GM21390 (cell line): ENCODE data around the gene ANOS1.
"Not testable (repeated sequence)": the region's sequence is repeated elsewhere in the genome, so short reads cannot be mapped to it uniquely, and the experiment has no call there.

Experiments used
- ATAC-seq: cut with Tn5 transposase; IDR thresholded peaks from one replicate; pipeline ENCODE4 v1.9.1; 2021; ENCODE audit not compliant: unreplicated experiment

Gene ANOS1

DNA sequence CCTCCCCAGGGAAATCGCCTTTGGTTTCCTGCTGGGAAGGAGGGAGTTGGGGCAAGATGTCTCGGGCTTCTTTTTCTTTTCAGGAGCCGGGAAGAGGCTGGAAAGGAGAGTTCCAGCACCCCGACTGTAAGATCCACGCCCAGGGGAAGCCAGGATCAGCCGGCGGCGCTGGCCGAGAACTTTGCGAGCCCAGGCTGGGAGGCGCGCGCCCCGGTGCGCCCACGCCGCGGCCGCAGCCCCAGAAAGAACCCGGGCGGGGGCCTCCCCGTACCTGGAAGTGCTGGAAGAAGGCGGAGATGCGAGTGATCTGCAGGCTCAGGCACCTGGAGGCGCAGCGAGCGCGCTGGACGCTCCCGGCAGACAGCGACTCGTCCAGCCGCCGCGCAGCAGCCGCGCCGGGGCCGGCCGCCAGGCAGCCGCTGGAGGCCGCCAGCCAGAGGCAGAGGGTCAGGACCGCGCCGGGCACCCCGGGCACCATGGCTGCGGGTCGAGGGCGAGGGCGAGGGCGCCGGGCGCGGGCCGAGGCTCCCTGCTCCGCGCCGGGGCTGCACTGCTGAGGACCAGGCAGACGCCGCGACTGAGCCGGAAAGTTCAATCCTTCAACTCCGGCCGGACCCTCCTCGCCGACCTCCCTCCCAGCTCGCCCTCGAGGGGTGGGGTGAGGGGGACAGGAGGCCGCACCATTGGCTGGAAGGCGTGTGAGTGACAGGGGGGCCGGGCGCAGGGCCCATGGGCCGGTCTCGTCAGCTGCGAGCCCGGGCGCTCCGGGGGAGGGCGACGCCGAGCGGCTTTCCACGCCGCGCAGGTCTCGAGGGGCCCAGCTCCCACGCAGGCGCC, at the start of gene ANOS1:
TSS of gene ANOS1 (minus strand) at position 579 of the 837 bp plus-strand sequence. CDS start at position 478, 101 bp downstream.
- no peak for ATAC-seq

DNA sequence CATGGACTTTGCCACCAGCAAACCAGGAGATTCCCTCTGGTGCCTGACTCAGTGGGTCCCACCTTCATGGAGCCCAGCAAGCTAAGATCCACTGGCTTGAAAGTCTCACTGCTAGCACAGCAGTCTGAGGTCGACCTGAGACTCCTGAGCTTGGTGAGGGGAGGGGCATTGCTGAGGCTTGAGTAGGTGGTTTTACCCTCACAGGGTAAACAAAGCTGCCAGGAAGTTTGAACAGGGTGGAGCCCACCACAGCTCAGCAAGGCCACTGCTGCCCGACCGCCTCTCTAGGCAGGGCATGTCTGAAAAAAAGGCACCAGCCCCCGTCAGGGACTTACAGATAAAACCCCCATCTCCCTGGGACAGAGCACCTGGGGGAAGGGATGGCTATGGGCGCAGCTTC, 41.2 kb upstream of the ANOS1 start:
- ATAC-seq = no peak

GRCh38 chrX:8760021-8760420, 28.1 kb upstream of the ANOS1 start:
- ATAC-seq = no peak

GRCh38 chrX:8758706-8759105, 26.8 kb upstream of the ANOS1 start:
- ATAC-seq = not testable (repeated sequence)

DNA sequence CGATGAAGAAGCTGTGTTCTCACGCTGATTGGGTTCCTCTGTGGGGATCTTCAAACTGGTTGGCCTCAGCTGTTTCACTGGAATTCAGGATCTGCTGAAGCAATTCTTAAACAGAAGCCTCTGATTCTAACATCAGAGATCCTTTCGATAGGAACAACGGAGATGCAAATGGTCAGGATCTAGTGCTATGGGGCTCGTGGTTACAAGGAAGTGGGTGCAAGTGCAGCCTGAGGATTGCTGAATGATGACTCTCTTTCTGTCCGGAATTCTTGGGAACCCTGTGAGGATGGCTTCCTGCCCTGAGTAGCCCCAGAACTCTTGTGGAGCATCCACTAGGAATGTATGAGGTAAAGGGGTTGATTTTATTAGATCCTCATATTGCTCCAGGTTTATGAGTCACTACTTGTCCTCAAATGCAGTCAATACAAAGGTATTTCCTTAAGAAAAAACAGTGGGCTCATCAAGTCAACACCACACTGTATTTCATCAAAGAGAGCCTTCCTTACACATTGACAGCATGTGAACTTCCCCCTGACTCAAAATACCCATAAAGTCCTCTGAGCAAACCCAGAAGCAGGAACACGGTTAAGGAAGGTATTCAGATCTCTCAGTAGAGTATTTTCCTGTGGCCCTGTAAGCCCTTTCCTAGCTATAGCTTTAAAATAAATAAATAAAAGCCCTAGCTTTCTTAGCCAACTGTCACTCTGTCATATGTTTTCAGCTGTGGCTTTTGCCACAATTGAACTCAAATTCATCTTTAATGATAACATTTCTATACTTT, 25.9 kb upstream of the ANOS1 start:
- not testable (repeated sequence) for ATAC-seq

DNA sequence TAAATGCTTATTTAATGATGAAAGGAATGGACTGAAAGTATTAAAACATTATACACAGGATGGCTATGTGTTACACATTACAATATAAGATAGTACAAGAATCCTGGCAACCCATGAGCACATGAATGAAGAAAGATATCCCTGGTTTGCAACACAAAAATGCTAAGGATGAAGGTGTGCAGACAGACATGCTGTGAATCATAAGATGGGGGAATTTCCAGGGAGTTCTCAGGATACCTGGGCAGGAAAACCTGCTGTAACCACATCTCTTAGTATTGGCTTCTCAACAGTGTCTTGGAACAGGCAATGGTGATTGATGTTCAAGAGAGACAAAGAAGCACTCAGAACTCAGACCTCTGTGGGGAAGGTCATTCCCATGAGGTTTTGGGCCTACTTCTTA, 23.9 kb upstream of the ANOS1 start:
- ATAC-seq = no peak

- ATAC-seq = no peak
Observed at GRCh38 chrX:8755116-8755515, 23.2 kb upstream of the ANOS1 start.

- no peak for ATAC-seq
Observed at GRCh38 chrX:8749697-8750096, 17.8 kb upstream of the ANOS1 start.

DNA sequence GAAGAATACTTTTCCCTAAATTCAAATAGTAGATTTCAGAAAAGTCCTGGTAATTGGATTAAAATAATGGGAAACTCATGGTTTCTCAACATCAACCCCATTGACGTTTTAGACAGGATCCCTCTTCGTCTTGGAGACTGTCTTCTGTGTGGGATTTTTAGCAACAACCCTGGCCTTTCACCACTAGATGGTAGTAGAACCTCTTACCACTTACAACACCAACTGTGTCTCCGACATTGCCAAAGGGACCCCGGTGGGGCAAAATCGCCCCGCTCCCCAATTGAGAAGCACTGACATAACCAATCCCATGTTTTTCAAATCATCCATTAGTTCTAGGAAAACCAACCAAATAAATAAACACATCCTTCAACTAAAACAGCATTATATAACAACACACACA, 16.9 kb upstream of the ANOS1 start:
- ATAC-seq = no peak

DNA sequence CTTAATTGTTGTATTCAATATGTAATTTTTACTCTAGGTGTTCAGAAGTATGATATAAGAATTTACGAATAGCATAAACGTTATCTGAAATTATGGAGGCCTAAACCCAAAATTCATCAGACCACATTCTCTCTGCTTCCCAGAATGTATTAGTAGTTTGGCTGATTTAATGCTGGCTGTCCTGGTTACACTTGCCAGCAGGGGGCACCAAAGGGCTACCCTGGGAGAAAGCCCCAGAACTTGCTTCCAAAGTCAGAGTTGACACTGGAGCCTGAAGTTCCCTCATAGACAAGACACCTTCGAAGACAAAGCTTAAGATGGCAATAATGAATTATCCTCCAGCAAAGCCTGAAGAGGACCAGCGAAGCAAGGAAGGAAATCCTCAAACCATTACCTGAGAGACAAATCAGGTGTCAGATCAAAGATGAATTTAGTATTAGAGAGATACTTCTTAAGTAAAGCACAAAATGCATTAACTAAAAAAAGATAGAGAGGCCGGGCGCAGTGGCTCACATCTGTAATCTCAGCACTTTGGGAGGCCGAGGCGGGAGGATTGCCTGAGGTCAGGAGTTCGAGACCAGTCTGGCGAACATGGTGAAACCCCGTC, 11.3 kb upstream of the ANOS1 start:
- no peak for ATAC-seq

GRCh38 chrX:8741981-8742380, 10.0 kb upstream of the ANOS1 start:
- ATAC-seq = no peak

DNA sequence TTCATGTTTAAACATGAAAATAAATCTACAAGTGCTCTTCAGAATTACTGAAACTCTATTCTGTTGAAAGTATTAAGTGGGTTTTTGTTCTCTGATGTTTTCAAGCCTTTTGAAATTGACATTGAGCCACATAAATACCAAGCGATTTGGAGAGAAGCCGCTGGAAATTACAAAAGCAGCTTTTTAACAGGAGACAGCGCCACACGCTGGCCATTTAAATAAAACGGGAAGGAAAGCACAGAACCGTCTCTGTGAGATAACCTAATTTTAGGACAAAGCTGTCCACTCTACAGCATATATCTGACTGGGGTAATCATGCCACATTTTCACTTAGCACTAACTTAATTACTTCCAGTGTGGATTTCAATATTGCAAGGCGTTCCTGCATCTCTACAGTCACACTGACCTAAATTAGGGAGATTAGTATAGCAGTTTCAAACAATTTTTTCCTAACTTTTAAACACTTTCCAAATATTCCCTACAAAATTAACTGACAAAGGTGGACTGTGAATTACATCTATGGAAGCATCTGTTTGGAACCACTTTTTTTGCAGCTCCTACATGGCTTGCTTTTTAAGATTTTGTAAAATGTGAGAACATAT, 6.8 kb upstream of the ANOS1 start:
- ATAC-seq = no peak

DNA sequence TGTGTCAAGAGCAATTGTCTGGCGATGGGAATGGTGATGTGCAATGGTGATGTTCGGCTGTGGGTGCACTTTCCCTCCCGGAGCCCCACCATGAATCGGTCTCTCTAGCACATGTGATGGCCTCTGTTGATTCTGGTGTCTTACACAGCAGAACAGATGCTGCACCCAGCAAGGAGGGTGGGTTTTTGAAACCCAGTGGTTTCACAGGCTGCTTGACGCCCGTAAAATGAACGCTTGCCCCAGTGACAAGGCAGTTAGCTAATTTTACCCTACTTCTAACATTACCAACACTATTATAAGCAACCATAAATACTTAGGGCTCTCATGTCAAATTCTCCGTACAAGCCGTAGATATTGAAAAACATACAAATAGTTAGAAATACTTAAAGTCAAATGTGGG, 5.9 kb upstream of the ANOS1 start:
- ATAC-seq = no peak

DNA sequence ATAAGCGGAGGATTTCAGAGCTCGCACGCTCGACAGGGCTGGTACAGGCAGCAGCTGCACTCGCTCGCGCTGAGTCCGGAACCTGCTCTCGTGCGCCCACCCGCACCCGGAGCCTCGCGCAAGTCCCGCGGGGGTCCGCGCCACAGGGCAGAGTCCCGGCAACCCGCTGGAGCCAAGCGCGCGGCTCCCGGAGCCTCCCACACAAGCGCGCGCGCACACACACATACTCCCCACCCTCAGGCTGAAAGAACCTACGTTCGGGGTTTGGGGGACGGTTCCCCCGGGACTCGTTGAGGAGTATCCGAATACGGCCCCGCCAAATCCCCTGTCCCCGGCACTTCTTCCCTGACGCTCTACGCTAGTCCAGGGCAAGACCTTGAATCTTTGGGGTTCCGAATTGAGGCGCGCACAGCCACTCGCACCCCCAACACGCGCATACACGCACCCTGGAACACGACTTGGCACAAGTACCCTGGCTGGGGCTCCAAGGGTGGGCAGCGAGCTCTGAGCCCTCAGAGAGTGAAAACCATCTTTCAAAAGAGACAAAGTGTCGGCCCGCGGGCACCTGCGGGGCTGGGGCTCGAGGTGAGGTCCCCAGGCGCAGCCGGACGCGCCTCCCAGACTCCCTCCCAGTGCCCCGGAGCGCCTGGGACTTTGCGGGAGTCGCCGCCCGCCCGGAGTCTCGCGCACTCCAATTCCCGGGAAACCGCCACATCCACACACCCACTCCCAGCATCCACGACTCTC, 952 bp downstream of the ANOS1 start:
- no peak for ATAC-seq

- ATAC-seq = no peak
Observed at GRCh38 chrX:8729811-8730210, 2.1 kb downstream of the ANOS1 start.

DNA sequence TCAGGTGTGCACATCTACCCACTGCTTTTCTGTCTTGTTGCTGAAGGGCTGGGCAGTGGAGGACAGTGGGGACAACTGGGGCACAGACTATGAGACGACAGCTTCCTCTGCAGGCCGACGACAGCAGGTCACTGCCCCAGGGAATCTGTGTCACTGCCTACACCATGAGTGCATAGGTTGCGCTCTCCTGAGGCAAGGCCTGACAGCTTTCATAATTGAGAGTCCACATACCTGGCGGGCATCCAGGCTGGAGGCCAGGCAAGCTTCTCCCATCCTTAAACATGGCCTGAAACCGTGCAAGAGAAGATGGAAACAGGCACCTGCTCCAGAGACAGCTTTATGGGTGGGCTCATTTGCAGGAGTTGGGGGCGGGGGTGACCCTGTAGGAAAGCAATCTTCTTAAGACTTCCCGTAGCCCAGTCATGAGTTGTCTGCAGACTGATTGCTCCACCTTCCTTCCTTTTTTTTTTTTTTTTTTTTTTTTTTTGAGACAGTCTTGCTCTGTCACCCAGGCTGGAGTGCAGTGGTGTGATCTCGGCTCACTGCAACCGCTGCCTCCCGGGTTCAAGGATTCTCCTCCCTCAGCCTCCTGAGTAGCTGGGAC, 2.9 kb downstream of the ANOS1 start:
- no peak for ATAC-seq

DNA sequence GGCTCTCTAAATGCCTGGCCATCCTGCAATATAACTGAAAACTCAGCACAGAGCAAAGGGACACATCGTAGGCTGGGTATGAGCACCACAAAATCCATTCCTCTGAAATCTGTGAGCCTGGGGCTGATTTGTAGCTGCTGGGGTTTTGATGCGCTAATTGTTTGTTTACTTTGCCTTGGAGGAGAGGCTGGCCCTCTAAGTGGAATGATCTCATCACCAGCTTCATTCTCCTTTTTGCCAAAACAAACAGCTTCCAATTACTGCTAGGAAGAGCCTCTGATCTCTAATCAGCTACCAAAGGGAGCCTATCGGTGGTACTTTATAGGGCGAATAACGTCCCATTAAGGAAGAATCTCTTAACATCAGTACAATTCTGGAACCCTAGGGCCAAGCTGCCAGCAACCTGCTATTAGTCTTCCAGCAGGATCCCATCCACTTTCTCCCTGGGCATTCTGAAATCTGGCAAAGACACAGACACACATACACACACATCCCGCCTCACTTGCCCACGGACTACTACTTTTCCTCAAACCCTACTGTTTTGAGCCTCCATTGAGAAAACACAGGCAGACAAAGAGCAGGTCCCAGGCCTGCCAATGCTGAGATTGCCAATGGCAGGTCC, 5.8 kb downstream of the ANOS1 start:
- no peak for ATAC-seq

DNA sequence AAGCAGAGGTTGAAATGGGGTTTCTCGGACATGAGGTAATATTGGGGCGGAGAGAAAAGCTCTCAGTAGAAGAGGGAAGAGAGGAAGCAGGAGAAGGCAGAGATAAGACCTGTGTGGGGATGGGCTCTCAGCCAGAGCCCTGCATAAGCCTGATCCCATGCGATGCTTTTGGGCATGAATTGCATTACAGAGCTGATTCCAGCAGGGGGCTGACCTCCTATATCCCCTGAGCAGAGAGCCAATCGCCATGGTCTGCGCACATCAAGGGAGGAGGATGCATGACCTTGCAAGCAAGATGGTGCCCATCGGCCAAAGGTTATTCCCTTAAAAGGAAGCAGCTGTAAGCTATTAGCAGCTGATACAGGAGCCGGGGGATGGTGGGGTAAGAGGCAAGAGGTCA, 7.6 kb downstream of the ANOS1 start:
- ATAC-seq = no peak

- no peak for ATAC-seq
Observed at GRCh38 chrX:8721536-8721935, 10.4 kb downstream of the ANOS1 start.

GRCh38 chrX:8720136-8720535, 11.8 kb downstream of the ANOS1 start:
- no peak for ATAC-seq
